ENCODE measurements around the gene SH3TC1.

The SH3TC1 gene

GRCh38 chr4:8247047-8247930 lies 48.2 kb downstream of the SH3TC1 start:
- no peak for DNase-seq

GRCh38 chr4:8248091-8248490 lies 49.0 kb downstream of the SH3TC1 start:
- DNase-seq: no peak

- DNase-seq: no peak
These were observed 51.1 kb downstream of the SH3TC1 start for GRCh38 chr4:8250227-8250626.

- no peak for DNase-seq
These were observed 51.5 kb downstream of the SH3TC1 start for GRCh38 chr4:8250637-8251036.

GRCh38 chr4:8251110-8251883 lies 52.2 kb downstream of the SH3TC1 start:
- no peak for DNase-seq

- DNase-seq: no peak
These were observed 53.4 kb downstream of the SH3TC1 start for GRCh38 chr4:8252301-8253173.

GRCh38 chr4:8254076-8254475 lies 55.0 kb downstream of the SH3TC1 start:
- no peak for DNase-seq

- no peak for DNase-seq
These were observed 56.8 kb downstream of the SH3TC1 start for GRCh38 chr4:8255698-8256441.

GRCh38 chr4:8257854-8258253 lies 58.8 kb downstream of the SH3TC1 start:
- no peak for DNase-seq

- no peak for DNase-seq
These were observed 59.6 kb downstream of the SH3TC1 start for GRCh38 chr4:8258552-8259212.

GRCh38 chr4:8259743-8260430 lies 60.8 kb downstream of the SH3TC1 start:
- no peak for DNase-seq

GRCh38 chr4:8260656-8261111 lies 61.6 kb downstream of the SH3TC1 start:
- no peak for DNase-seq

- no peak for DNase-seq
These were observed 62.9 kb downstream of the SH3TC1 start for GRCh38 chr4:8261851-8262535.

- DNase-seq: no peak
These were observed 63.7 kb downstream of the SH3TC1 start for GRCh38 chr4:8262637-8263322.

GRCh38 chr4:8263397-8263796 lies 64.3 kb downstream of the SH3TC1 start:
- no peak for DNase-seq

- no peak for DNase-seq
These were observed 65.0 kb downstream of the SH3TC1 start for GRCh38 chr4:8264106-8264505.

GRCh38 chr4:8265171-8265929 lies 66.3 kb downstream of the SH3TC1 start:
- DNase-seq: no peak

GRCh38 chr4:8266088-8266487 lies 67.0 kb downstream of the SH3TC1 start:
- DNase-seq: no peak

- DNase-seq: no peak
These were observed 67.4 kb downstream of the SH3TC1 start for GRCh38 chr4:8266508-8266907.

Data from GF-D8 (cell line).